DMS153 (cell line): ENCODE results near the gene METTL3.
A peak's percentile ranks its signal among the peaks of the same experiment; 100 is the strongest.

Experiments
- DNase-seq: peaks from one replicate; lab custom pipeline; 2025; lab: John Stamatoyannopoulos, UW

METTL3 gene

GRCh38 chr14:21476523-21476924 is 34.6 kb downstream of the METTL3 start:
- no peak for DNase-seq

DNA sequence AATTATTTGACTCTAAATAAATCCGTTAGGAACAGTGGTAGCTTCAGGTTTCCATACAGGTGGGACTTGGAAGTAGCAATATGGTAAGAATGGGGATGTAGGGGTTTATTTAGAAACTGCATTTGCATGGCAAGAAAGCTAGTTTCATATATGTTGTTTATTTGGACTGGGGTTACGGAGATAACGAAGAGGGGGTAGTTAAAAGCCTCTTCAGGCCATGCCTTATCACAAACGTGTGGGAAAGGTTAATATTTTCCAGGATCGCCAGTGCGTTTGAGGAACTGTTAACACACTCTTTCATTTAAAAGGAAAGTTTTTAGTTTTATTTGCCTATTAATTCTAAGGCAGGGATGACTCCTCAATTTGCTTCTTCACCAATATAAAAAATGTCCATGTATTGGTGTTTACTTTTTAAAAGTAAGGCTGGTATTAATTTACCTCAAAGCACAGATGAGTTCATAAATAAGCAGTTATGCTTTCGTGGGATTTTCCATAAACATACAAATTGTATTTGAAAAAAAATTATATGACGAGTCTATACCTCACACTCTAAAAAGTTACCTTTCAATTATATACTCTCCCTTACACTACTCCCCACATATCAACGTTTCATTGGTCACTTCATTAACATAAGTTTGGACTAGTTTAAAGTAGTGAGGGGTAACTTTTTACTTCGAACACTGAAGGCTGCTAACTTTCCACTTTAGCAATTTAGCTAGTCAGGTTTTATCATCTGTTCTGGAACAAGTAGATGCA is 35.2 kb downstream of the METTL3 start:
- DNase-seq, result no peak

DNA sequence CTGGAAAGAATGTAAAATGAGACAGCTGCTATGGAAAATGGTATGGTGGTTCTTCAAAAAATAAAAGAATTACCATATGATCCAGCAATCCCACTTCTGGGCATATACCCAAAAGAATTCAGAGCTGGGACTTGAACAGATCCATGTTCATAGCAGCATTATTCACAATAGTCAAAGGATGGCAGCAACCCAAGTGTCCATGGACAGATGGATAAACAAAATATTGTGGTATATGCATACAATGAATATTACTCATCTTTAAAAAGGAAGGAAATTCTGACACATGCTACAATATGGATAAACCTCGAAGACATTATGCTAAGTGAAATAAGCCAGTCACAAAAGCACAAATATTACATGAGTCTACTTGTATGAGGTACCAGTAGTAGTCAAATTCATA is 43.5 kb downstream of the METTL3 start:
- DNase-seq, result no peak

GRCh38 chr14:21455912-21456667 is 55.0 kb downstream of the METTL3 start, which contains the start of gene CHD8:
CHD8 (minus strand) TSS chr14:21456123; CDS start chr14:21431643, 24,480 bp downstream.
- peak; percentile 100 for DNase-seq

DNA sequence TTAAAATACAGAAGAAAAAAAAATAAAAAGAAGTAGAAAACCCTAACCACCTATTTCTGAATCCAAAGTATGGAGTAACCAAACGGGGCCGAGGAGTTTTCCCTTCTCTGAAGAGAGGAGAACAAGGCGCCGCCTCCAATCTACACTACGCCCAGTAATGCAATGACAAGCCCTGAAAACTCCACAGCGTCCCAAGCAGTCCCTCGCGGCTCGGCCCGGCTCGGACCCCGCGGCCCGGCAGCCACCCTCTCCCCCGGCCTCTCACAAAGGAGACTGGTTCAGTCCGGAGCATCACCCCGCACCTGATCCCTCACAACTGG is 55.6 kb downstream of the METTL3 start:
- DNase-seq, result no peak

- no peak for DNase-seq
These were observed 56.1 kb downstream of the METTL3 start for GRCh38 chr14:21454843-21455544.

- no peak for DNase-seq
These were observed 61.3 kb downstream of the METTL3 start for GRCh38 chr14:21449899-21450216.
